Osteoblast (primary cell): Measurements from ENCODE around the gene SDCBP2. TPM values are rescaled to one million over a fixed set of nuclear protein-coding genes. Genes with fewer than 3 reads are reported as not detected.

Source experiments
- DNase-seq: peaks from one replicate; pipeline ENCODE4 v3.0.0; 2011; ENCODE audit warnings: low spot score, mixed read lengths; ENCODE audit not compliant: insufficient read length; ENCODE audit errors: missing footprints
- H2AFZ ChIP-seq: 2 replicates; pipeline ENCODE4 v1.6.0; 2011; ENCODE audit warnings: mild to moderate bottlenecking, low read length
- H3K27ac ChIP-seq: 2 replicates; pipeline ENCODE4 v1.5.1; 2011; ENCODE audit warnings: mild to moderate bottlenecking, low read depth, low read length, moderate library complexity
- H3K27me3 ChIP-seq: 2 replicates; pipeline ENCODE4 v1.6.0; 2012; ENCODE audit warnings: mild to moderate bottlenecking, control low read depth, inconsistent platforms, low read length, moderate library complexity; ENCODE audit not compliant: insufficient read depth
- H3K36me3 ChIP-seq: 2 replicates; pipeline ENCODE4 v1.5.1; 2011; ENCODE audit warnings: mild to moderate bottlenecking, low read length, control low read depth, moderate library complexity; ENCODE audit not compliant: insufficient read depth
- H3K4me1 ChIP-seq: 2 replicates; pipeline ENCODE4 v1.5.1; 2011; ENCODE audit warnings: mild to moderate bottlenecking, low read length, control low read depth, moderate library complexity; ENCODE audit not compliant: insufficient read depth
- H3K4me2 ChIP-seq: 2 replicates; pipeline ENCODE4 v1.6.0; 2011; ENCODE audit warnings: mild to moderate bottlenecking, low read length; ENCODE audit not compliant: insufficient read depth
- H3K4me3 ChIP-seq: fragments of 200-600 bp; sonication (generic); 3 replicates; pipeline ENCODE4 v1.5.1; 2012; ENCODE audit warnings: mild to moderate bottlenecking, low read length, inconsistent platforms; ENCODE audit not compliant: insufficient read depth
- H3K79me2 ChIP-seq: 2 replicates; pipeline ENCODE4 v1.6.0; 2012; ENCODE audit warnings: mild to moderate bottlenecking, low read length, control low read depth, inconsistent platforms; ENCODE audit not compliant: insufficient read depth
- H3K9me3 ChIP-seq: 2 replicates; pipeline ENCODE4 v1.5.1; 2011; ENCODE audit warnings: low read depth, low read length, control low read depth
- H4K20me1 ChIP-seq: 2 replicates; pipeline ENCODE4 v1.6.0; 2012; ENCODE audit warnings: mild to moderate bottlenecking, low read length, control low read depth; ENCODE audit not compliant: insufficient read depth
- total RNA-seq: library from RNA; depleted of rRNA; stranded (reverse); fragments of >200 nt; gene quantifications from 2 replicates; pipeline ENCODE4 v1.2.3, GENCODE V29; 2012
- TF ChIP-seq, protein P1 (sequence below): IDR thresholded peaks from 2 replicates; pipeline ENCODE4 v1.5.1; 2011; ENCODE audit warnings: mild to moderate bottlenecking, low read depth, low read length, moderate library complexity; ENCODE audit errors: extremely low read depth

Gene SDCBP2
- total RNA-seq, 1 donor = 2.2 TPM

DNA sequence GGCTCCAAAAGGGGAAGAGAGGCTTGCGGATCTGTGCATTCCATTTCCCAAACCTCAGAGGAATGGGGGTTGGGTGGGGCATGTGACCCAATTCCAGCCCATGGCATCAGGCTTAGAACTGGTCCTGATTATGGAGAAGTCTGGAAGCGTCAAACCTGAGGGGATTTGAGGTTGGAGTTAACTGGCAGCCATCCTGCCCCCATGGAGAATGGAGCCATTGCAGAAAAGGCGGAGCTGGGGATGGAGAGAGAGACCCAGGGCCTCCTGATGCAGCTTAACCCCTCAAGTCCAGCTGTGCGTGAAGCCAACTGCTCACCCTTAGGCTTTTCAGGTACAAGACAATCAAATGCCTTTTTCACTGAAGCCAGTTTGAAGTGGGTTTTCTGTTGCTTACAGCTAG lies 9.9 kb upstream of the SDCBP2 start:
- Histone ChIP-seq H2AFZ (no peak overlapping the region), H3K4me1 (peaks cover 31% of the 10 kb centered on the region)
- peak; percentile 59 for DNase-seq

DNA sequence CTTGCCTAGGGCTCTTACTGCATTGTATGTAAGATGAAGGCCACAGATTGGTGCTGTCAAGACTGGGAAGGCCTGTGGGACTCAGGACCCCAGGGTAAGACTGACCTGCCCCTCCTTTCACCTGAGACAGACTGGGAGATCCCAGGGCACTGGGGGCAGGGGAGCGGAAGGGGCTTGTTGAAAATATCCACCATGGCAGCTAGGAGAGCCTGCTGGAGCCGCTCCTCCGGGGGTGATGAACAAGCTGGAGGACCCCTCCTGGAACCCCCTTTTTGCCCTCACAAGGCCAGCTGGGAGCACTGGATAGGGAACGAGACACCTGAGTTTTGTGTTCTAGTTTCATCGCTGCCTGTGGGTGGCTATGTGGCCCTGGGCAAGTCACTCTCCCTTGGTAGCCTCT lies 9.2 kb upstream of the SDCBP2 start:
- Histone ChIP-seq H3K4me3 (no peak overlapping the region), H3K27me3 (no peaks in the 10 kb centered on the region), H3K4me2 (no peak overlapping the region), H3K27ac (no peak overlapping the region), H4K20me1 (peaks cover 19% of the 10 kb centered on the region), H2AFZ (no peak overlapping the region), H3K36me3 (peaks cover under 1% of the 10 kb centered on the region), H3K9me3 (no peaks in the 10 kb centered on the region), H3K79me2 (peaks cover 28% of the 10 kb centered on the region), H3K4me1 (peaks cover 24% of the 10 kb centered on the region)
- TF ChIP-seq, protein P1, sequence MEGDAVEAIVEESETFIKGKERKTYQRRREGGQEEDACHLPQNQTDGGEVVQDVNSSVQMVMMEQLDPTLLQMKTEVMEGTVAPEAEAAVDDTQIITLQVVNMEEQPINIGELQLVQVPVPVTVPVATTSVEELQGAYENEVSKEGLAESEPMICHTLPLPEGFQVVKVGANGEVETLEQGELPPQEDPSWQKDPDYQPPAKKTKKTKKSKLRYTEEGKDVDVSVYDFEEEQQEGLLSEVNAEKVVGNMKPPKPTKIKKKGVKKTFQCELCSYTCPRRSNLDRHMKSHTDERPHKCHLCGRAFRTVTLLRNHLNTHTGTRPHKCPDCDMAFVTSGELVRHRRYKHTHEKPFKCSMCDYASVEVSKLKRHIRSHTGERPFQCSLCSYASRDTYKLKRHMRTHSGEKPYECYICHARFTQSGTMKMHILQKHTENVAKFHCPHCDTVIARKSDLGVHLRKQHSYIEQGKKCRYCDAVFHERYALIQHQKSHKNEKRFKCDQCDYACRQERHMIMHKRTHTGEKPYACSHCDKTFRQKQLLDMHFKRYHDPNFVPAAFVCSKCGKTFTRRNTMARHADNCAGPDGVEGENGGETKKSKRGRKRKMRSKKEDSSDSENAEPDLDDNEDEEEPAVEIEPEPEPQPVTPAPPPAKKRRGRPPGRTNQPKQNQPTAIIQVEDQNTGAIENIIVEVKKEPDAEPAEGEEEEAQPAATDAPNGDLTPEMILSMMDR = no peak
- DNase-seq = no peak

More for the DNA sequence above, 9.9 kb upstream of the SDCBP2 start:
- Histone ChIP-seq H3K27me3 (no peaks in the 10 kb centered on the region), H3K4me2 (no peak overlapping the region), H4K20me1 (peaks cover 18% of the 10 kb centered on the region), H3K27ac (no peak overlapping the region), H3K9me3 (no peaks in the 10 kb centered on the region), H3K79me2 (peaks cover 21% of the 10 kb centered on the region), H3K36me3 (no peaks in the 10 kb centered on the region), H3K4me3 (no peak overlapping the region)
- TF ChIP-seq, protein P1 = no peak

DNA sequence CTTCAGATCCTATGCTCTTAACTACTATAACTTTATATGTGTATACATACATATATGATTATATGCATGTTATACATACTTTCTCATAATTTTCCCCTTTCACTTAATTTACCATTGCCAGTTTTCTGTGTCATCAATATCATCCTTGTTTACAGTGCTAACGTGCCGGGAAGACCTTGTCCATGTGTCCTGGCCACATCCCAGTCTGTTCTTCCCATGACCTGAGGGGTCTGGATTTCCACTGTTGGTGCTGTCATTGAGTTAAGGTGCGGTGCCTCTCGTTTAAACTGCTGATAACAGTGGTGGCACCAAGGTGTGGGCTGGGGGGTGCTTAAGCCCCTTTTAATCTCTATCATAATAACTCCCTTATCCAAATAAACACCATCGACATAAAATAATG lies 8.5 kb upstream of the SDCBP2 start:
- Histone ChIP-seq H3K27me3 (no peaks in the 10 kb centered on the region), H3K4me1 (peaks cover 21% of the 10 kb centered on the region), H3K79me2 (peaks cover 34% of the 10 kb centered on the region), H3K9me3 (no peaks in the 10 kb centered on the region), H3K4me2 (no peak overlapping the region), H4K20me1 (peaks cover 23% of the 10 kb centered on the region), H3K36me3 (peaks cover 7% of the 10 kb centered on the region), H3K4me3 (no peak overlapping the region), H2AFZ (no peak overlapping the region), H3K27ac (no peak overlapping the region)
- no peak for DNase-seq
- TF ChIP-seq, protein P1 = no peak

DNA sequence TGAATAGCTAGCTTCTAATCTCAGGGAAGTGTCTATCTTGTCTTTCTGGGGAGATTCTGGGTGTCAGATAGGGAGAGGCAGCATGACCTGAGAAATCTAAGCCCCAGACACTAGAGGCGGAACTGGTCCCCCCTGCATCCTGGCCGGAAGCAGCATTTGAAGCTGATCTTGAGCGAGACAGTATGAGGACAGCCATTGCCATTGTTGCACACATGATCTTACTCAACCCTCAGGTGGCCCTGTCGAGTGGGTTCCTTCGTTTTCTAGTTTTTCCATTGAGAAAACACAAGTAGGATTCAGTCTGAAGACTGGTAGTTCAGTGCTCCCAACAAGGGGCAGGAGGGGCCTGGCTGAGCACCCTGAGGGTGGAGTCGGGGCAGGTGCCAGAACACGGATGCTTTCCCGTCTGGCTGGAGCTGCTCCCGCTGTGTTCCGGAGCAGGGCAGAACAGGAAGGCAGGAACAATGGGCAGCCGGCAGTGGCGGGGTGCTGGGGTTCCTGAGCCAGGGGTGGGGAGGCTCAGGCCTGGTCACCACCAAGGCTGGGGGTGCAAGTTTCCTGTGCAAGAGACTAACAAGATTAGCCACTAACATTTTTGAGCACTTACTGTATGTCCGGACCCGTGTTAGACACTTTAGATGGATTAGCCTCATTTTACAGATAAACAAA lies 7.9 kb upstream of the SDCBP2 start:
- no peaks in the 10 kb centered on the region for H3K27me3 ChIP-seq
- H3K4me2 ChIP-seq = no peak overlapping the region
- H3K4me3 ChIP-seq = no peak overlapping the region
- H3K36me3 ChIP-seq = peaks cover 9% of the 10 kb centered on the region
- TF ChIP-seq, protein P1 = no peak
- no peaks in the 10 kb centered on the region for H3K9me3 ChIP-seq
- no peak overlapping the region for H2AFZ ChIP-seq
- peaks cover 28% of the 10 kb centered on the region for H4K20me1 ChIP-seq
- H3K79me2 ChIP-seq = peaks cover 40% of the 10 kb centered on the region
- H3K4me1 ChIP-seq = peaks cover 15% of the 10 kb centered on the region
- no peak overlapping the region for H3K27ac ChIP-seq
- DNase-seq = peak; percentile 25
